Measurements from ENCODE around the gene SPECC1. TPM values are rescaled to one million over a fixed set of nuclear protein-coding genes. Genes with fewer than 3 reads are reported as not detected.
A peak's percentile ranks its signal among the peaks of the same experiment; 100 is the strongest.

SPECC1 gene
- total RNA-seq, 1 donor from 2014 or later: 38.0 TPM

GRCh38 chr17:20154286-20155000, 145.3 kb downstream of the SPECC1 start:
- Mint-ChIP-seq H3K4me3 (no peak overlapping the region), H3K36me3 (peaks cover 5% of the 10 kb centered on the region), H3K4me1 (ENCODE audit: unreplicated experiment) (peaks cover 8% of the 10 kb centered on the region), H3K27ac (no peak overlapping the region), H3K27me3 (peaks cover 14% of the 10 kb centered on the region), H3K9me3 (no peaks in the 10 kb centered on the region)
- no peak for TF ChIP-seq CTCF (conservative IDR thresholded peaks at IDR 0.05)
- no peak for DNase-seq (ENCODE audit: extremely low spot score, unreplicated experiment)

DNA sequence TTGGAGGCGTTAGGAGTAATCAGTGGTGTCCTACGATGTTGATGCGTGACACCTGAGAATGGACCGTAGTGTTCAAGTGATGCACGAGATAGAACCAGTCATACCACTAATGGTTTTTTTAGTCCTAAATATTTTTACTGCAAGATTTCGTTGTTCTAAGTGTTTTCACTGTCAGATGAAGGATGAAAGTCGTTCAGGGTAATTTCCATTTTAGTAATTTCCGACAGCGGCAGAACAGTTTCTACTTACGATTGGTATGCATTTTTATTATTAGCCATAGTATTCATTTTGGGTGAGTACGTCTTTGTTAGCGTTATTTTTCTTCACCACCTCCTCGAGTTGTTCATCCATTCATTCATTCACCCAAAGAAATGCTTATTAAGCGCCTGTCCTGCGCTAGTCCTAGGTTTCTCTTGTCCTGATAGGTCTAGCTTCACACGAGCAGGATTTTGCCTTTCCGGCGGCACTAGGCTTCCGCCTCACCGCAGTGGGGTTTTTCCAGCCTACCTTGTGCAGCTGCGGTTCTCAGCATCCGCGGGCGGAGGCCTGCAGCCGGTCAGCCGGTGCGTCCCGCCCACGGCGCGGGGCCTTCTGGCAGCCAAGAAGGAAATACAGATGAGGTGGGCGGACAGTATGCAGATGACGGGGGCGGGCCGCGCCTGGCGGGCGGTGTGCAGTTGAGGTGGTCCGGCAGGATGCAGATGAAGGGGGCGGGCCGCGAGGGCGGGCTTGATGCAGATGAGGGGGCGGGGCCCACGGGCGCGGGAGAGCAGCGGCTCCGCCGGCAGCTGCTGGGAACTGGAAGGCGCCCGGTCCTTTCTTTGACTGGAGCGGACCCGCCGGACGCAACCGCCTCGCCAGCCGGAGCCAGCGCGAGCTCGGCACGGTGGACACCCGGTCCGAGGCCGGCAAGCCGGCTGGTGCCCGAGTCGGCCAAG, 146.4 kb downstream of the SPECC1 start:
- Mint-ChIP-seq H3K36me3 (peaks cover 5% of the 10 kb centered on the region), H3K27ac (peak overlapping the region; percentile 84), H3K27me3 (peaks cover 14% of the 10 kb centered on the region), H3K9me3 (no peaks in the 10 kb centered on the region), H3K4me3 (no peak overlapping the region), H3K4me1 (ENCODE audit: unreplicated experiment) (peaks cover 8% of the 10 kb centered on the region)
- TF ChIP-seq CTCF (conservative IDR thresholded peaks at IDR 0.05): peak; percentile 15
- DNase-seq (ENCODE audit: extremely low spot score, unreplicated experiment): peak; percentile 98

DNA sequence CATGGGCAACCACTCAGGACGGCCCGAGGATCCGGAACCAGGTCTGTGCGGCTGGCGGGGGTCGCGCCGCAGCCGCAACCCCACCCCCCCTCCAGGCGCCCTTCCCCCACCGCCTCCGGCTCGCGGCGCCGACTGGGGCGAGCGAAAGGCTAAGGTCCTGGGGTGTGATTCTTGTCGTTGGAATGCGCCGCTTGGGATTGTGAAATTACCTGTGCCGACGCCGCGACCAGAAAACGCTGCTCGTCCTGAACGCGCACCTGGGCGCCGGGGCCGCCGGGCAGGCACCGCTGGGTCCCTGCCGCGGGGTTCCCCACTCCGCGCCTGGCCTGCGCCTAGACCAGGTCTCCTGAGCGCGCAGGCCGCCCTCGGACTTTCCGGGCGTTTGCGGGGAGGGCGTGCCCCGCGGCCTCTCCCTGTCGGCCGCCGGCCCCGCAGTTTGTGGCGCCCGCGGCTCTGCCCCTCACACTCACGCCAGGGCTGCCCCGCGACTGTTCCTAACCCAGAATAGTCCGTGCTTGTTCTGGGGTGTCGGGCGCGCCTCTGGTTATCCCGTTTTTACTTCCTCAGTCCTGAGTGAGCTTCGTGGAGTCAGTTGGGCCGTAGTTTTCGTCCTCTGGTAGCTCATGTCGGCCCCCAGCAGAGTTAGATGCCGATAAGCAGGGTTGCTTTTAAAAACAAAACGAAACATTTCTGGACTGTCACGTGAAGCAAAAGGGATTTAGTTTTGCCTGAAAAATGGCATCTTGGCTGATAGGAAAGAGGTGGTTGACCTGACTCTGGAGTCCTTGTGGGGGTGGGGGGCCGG, 147.2 kb downstream of the SPECC1 start:
- Mint-ChIP-seq H3K27ac (peak overlapping the region; percentile 89), H3K27me3 (peaks cover 14% of the 10 kb centered on the region), H3K9me3 (no peaks in the 10 kb centered on the region), H3K4me1 (ENCODE audit: unreplicated experiment) (peaks cover 8% of the 10 kb centered on the region), H3K36me3 (peaks cover 5% of the 10 kb centered on the region), H3K4me3 (no peak overlapping the region)
- peak; percentile 73 for DNase-seq (ENCODE audit: extremely low spot score, unreplicated experiment)
- TF ChIP-seq CTCF (conservative IDR thresholded peaks at IDR 0.05): peak; percentile 1

GRCh38 chr17:20157001-20157310, 147.8 kb downstream of the SPECC1 start:
- Mint-ChIP-seq H3K27ac (peak overlapping the region; percentile 89), H3K4me1 (ENCODE audit: unreplicated experiment) (peaks cover 8% of the 10 kb centered on the region), H3K4me3 (no peak overlapping the region), H3K9me3 (no peaks in the 10 kb centered on the region), H3K27me3 (peaks cover 14% of the 10 kb centered on the region), H3K36me3 (peaks cover 5% of the 10 kb centered on the region)
- DNase-seq (ENCODE audit: extremely low spot score, unreplicated experiment): no peak
- no peak for TF ChIP-seq CTCF (conservative IDR thresholded peaks at IDR 0.05)

GRCh38 chr17:20158580-20158979, 149.4 kb downstream of the SPECC1 start:
- H3K9me3 Mint-ChIP-seq: no peaks in the 10 kb centered on the region
- H3K27me3 Mint-ChIP-seq: peaks cover 14% of the 10 kb centered on the region
- no peak overlapping the region for H3K4me3 Mint-ChIP-seq
- peaks cover 5% of the 10 kb centered on the region for H3K36me3 Mint-ChIP-seq
- no peak for DNase-seq (ENCODE audit: extremely low spot score, unreplicated experiment)
- H3K4me1 Mint-ChIP-seq (ENCODE audit: unreplicated experiment): peaks cover 8% of the 10 kb centered on the region
- no peak for TF ChIP-seq CTCF (conservative IDR thresholded peaks at IDR 0.05)
- H3K27ac Mint-ChIP-seq: no peak overlapping the region
